Measurements from ENCODE around the gene CNKSR3.

Gene CNKSR3

DNA sequence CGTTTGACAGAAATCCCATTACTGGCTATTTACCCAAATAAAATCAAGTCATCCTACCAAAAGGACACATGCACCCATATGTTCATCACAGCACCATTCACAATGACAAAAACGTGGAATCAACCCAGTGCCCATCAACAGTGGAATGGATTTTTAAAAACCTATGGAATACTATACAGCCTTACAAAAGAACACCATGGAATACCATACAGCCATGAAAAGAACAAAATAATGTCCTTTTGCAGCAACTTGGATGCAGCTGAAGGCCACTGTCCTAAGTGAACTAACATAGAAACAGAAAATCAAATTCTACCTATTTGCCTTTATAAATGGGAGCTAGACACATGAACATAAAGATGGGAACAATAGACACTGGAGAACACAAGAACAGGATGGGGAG is 136.5 kb downstream of the CNKSR3 start:
- in situ Hi-C loops (cut with HindIII; ENCODE audit: low sequenced_read_pairs) = no loop called here
- TF ChIP-seq, protein P1, sequence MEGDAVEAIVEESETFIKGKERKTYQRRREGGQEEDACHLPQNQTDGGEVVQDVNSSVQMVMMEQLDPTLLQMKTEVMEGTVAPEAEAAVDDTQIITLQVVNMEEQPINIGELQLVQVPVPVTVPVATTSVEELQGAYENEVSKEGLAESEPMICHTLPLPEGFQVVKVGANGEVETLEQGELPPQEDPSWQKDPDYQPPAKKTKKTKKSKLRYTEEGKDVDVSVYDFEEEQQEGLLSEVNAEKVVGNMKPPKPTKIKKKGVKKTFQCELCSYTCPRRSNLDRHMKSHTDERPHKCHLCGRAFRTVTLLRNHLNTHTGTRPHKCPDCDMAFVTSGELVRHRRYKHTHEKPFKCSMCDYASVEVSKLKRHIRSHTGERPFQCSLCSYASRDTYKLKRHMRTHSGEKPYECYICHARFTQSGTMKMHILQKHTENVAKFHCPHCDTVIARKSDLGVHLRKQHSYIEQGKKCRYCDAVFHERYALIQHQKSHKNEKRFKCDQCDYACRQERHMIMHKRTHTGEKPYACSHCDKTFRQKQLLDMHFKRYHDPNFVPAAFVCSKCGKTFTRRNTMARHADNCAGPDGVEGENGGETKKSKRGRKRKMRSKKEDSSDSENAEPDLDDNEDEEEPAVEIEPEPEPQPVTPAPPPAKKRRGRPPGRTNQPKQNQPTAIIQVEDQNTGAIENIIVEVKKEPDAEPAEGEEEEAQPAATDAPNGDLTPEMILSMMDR (IDR thresholded peaks at IDR 0.05; ENCODE audit: low read depth, low read length, missing control alignments) = no peak
- H3K4me3 ChIP-seq (ENCODE audit: low read depth, low read length) = no peak overlapping the region
- no peak for DNase-seq (ENCODE audit: low read depth)

DNA sequence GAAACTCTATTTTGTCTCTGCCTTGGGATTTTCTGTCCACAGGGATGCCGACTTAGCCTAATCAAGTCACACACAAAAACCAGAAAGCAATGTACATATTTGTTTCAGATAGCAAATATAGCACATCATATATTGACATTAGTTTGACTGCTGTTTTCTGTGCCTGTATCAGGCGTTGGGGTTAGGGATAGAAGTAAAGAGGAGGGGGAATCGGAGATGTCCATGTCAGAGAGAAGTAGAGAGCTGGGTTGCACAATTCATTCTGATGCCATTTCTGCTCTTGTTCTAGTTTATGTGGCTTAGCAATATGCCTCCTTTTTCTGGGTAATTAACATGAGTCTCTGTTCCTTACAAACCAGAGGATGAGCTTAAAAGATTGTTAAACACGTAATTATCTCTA is 139.2 kb downstream of the CNKSR3 start:
- DNase-seq (ENCODE audit: low read depth) = no peak
- in situ Hi-C loops (cut with HindIII; ENCODE audit: low sequenced_read_pairs) = no loop called here
- TF ChIP-seq, protein P1 (IDR thresholded peaks at IDR 0.05; ENCODE audit: low read depth, low read length, missing control alignments) = no peak
- H3K4me3 ChIP-seq (ENCODE audit: low read depth, low read length) = no peak overlapping the region

DNA sequence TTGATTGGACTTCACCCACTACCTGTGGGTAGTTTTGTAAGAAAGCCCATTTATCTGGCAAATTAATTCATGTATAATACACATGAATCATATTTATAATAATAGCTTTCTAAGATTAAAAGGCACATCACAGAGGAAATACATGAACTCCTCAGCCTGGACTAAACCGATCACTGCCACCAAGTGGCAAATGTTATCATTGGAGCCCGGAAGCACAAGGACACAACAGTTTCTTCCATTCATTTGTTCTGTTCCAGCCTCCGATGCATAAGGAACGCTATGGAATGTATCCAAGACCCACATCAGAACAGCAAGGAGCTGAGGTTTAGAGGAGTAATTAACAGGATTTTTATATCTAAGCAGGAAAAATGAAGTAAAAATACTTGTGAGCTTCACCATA is 139.9 kb downstream of the CNKSR3 start:
- H3K4me3 ChIP-seq (ENCODE audit: low read depth, low read length) = no peak overlapping the region
- in situ Hi-C loops (cut with HindIII; ENCODE audit: low sequenced_read_pairs) = no loop called here
- TF ChIP-seq, protein P1 (IDR thresholded peaks at IDR 0.05; ENCODE audit: low read depth, low read length, missing control alignments) = peak; percentile 56
- DNase-seq (ENCODE audit: low read depth) = peak; percentile 39

DNA sequence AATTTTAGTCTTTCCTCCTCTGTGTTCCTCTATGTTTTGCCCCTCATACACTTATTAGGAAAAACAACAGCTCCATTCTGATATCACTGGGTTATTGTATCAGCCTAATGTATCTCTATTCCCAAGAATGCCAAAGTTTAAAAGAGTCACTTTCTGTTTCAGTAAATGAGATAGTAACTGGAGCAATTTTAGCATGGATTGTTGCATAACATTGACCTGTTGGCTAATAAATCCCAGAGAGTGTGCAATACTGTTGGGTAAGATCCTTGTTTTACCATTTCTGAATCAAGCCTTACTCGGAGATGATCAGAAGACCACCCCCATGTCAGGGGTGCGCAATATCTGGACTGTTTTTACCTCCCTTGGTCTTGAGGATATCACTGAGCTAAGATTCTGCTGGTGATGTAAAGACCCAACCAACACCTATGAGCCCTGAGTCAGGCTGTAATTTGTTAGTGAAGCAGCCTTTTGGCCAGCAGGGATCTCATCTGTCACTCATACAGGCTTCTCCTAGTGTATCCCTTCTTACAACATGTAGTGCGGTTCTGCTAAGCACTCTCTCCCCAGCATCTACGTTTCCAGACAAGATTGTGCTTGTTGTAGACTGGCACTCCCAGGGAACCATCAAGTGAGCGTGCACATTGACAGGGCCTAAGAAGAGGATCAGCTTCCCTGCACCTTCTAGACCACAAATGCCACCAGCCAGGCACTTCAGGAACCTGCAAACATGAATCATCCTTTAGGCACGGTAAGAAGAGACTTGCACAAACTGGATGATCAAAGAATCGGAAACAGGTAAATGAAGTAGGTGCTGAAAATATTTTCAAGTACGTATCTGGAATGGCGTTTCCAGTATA is 142.4 kb downstream of the CNKSR3 start:
- DNase-seq (ENCODE audit: low read depth) = no peak
- TF ChIP-seq, protein P1 (IDR thresholded peaks at IDR 0.05; ENCODE audit: low read depth, low read length, missing control alignments) = no peak
- in situ Hi-C loops (cut with HindIII; ENCODE audit: low sequenced_read_pairs) = no loop called here

DNA sequence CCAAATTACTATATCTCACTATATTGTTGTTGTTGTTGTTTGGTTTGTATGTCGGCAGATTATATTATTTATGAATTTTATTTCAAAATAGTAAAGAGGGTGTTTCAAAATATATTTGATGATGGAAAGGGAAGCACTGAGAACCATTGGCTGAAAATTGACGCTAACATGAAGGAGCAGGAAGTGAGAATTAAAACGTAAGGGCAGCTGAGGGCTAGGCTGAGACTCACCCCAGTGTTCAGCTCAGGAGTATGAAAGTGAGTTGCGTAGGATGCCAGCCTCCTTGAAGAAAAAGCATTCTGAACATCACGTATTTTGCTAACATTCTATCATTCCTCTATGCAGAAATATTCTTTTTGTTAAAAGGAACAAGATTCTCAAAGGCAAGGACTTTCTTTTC is 143.1 kb downstream of the CNKSR3 start:
- no peak overlapping the region for H3K4me3 ChIP-seq (ENCODE audit: low read depth, low read length)
- TF ChIP-seq, protein P1 (IDR thresholded peaks at IDR 0.05; ENCODE audit: low read depth, low read length, missing control alignments) = no peak
- in situ Hi-C loops (cut with HindIII; ENCODE audit: low sequenced_read_pairs) = no loop called here
- no peak for DNase-seq (ENCODE audit: low read depth)

More for the DNA sequence above, 142.4 kb downstream of the CNKSR3 start:
- no peak overlapping the region for H3K4me3 ChIP-seq (ENCODE audit: low read depth, low read length)

DNA sequence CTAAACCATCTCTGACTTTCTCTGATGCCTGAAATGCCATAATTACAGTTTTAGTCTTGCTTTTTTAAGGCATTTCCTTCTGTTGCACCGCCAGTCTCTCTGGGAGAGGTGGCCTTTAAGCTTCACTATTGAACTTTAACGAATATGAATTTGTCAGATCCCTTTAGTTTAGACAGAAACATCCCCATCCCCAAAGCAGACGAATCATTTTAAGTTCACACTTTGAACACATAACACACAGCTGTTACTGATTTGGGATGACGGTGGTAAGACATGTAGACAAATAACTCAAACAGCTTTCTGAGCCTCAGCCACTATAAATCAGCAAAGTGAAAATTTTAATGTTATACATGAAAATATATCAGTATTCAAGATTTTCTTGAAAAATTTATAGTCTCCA is 146.7 kb downstream of the CNKSR3 start:
- in situ Hi-C loops (cut with HindIII; ENCODE audit: low sequenced_read_pairs) = no loop called here
- TF ChIP-seq, protein P1 (IDR thresholded peaks at IDR 0.05; ENCODE audit: low read depth, low read length, missing control alignments) = no peak
- H3K4me3 ChIP-seq (ENCODE audit: low read depth, low read length) = no peak overlapping the region
- DNase-seq (ENCODE audit: low read depth) = no peak
